Fibroblast of upper back skin (primary cell): Measurements from ENCODE around the gene GAB2.

Experiments used
- DNase-seq: peaks from one replicate; pipeline ENCODE4 v3.0.0-alpha.2; 2013

GAB2 gene

DNA sequence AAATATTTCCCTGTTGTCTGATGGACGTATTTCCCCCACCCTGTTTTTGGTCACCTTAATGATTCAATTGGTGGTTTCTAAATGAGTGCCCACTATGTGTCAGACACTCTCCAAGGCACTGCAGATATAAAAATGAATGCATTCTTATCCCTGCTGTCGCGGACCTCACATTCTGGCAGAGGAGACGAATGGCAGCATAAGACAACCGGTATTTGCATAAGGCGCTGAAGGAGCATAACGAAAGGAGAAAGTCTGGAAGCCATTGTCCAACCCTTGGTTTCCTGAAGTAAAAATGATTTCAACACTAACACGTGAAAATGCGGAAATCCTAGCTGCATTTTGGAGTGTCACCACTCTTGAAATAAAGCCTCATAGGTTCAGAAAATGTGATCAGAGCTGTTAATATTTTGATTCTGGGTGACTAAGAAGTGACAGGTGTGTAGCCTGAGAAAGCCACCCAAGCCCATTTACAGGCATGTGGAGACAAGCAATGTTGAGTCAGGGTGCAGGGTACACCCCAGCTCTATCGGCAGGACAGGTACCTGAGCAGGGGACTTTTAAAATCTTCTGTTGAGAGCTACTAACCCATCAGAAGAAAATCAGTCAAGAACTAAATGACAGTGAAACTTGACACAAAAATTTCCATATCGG is 10.1 kb upstream of the GAB2 start:
- no peak for DNase-seq

DNA sequence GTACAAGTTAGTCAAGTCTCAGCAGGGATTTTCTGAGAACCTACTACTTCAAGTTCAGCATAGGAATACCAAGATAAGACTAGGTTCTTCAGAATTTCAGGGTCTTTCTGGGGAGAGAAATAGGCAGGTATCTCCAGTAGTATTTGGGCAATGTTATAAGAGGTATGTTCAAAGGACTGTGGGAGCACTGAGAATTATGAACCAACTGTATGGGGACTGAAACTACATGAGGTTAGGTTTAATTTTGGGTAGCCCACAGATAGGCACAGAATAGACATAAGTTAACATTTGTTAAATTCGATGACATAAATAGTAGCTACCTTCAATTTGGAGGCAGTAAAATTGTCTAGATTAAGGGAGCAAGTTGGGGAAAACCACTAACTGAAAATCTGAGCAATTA is 9.2 kb upstream of the GAB2 start:
- DNase-seq = no peak

DNA sequence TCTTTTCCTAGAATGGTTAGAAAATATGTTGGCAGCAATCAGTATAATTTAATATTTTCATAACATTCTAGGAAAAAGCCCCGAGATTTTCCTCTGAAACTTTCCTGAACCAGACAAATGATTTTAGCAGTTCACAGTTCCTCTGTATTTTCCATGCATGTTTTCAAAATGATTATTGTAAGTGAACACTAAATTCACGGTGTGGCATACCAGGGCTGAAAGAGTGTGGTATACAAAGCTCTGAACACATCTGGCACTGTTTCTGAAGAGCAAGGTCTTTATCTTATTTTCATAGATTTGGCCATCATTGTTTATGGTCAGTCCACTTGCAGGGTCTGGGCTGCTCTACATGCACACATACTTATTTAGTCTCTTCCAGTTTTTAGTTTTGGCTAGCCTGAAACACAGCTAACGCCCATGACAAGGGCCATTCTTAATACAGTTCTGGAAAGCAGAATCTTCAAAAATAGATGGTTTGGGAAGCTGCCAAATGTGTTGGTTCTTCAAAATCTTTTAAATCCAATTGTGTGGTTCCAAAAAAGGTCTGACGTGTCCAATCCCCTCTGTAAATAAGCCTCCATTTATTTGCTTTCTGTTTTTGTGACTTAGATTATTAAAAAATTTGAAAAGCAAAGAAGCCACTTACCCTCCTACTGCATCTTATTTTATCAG is 7.9 kb upstream of the GAB2 start:
- no peak for DNase-seq

DNA sequence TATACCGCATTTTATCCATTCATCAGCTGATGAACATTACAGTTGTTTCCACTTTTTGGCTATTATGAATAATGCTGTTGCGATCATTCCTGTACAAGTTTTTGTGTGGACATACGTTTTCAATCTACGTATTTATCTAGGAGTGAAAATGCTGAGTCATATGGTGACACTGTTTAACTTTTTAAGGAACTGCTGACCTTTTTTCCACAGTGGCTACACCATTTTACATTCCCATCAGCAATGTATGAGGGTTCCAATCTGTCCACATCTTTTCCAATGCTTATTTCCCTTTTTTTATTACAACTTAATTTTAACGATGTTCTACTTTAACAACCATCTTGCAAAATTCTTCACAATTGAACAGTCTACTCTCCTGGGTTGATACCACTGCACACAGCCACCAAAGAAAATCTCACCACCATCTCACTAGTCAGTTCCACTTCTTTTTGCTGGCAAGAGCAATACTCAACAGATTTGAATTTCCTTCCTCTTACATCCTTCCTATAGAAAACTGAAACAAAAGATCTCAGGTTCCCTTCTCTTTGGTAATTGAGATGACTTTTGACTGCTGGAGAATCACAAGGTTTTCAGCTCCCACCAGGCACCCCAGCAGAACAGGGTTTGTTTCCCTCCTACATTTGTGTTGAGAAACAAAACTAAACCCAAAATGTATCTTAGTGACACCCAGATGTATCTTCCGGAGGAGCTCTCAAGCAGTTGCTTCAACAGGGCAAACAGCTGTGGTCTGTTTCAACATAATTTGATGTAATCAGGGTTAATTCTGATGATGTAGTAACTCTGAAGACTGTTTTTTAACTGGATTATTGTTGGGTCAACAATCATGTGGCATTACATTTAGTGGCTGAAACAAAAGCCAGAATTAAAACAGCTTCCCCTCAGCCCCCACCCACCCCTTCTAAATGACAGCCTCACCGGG is 7.0 kb upstream of the GAB2 start:
- peak; percentile 35 for DNase-seq

DNA sequence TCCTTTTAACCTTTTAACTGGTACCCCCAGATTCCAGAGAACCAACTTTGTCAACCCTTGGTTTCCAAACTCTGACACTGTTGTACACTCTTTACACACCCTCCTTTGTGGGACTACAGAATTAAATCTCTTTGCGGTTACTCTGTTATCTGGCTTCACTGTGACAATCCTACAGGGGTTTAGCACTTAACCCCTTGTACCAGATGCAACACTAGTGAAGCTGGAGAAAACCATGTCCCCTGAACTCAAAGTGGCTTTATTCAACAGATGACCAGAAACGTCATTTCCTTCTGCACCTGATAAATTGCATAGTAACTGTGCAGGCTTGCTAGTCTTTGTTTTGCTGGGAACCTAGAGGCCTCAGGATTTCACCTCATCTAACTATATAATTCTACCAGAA is 5.6 kb upstream of the GAB2 start:
- no peak for DNase-seq

DNA sequence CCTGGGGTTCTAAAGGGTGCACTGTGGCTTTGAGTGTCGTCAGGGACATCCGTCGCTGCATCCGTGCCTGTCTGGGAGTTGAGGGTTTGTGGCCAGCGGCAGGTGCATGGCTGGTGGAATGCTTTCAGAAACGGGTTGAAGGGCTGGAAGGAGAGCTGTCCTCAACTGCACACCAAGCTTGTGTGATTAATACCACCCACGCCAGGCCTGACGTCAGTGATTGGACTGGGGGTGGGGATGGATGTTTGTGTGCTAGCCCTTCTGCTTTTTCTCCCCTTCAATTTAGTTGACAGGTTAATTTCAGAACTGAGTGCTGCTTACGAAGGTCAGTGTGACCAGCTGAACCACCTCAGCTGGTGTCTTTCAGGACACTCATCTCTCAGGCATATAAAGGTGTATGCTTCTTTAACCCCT is 3.2 kb upstream of the GAB2 start:
- DNase-seq = peak; percentile 79

DNA sequence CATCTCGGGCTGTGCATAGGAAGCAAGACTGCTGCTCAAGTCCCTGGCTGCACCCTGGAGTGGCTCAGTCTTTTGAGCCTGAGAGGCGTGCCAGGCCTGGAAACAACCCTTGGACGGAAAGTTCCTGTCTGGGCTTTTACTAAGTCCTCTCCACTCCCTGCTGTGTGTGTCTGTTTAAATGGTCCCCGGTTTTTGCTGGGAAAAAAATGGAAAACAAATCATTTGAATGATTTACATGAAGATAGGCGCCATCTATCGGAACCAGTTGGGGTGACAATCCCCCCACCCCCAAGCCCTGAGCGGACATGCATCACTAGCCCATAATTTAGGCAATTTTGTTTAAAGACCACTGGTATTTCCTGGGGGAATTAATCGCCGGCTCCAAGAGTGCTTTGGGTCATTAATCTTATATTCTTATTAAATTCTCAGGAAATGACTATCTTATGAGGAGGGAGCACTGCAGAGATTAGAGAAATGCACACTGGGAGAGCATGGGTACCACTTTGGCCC is 2.7 kb upstream of the GAB2 start:
- peak; percentile 94 for DNase-seq

DNA sequence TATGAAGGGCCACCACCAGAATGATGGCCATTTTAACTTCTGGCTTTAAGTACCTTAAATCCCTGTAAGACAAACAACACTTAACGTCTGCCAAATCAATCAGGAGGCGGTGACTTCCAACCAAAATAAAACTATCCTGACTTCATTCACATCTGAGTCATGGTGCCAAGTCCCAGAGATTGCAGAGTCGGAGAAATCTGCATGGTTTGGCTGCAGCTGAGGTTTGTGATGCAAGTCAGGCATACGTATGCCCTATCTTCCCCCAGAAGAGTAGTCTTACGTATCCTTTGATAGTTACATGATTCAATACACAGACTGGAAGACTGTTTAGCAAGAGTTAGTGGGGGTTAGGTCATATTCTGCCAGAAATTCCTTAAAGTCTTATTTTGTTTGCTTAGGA is 1.7 kb upstream of the GAB2 start:
- peak; percentile 95 for DNase-seq

DNA sequence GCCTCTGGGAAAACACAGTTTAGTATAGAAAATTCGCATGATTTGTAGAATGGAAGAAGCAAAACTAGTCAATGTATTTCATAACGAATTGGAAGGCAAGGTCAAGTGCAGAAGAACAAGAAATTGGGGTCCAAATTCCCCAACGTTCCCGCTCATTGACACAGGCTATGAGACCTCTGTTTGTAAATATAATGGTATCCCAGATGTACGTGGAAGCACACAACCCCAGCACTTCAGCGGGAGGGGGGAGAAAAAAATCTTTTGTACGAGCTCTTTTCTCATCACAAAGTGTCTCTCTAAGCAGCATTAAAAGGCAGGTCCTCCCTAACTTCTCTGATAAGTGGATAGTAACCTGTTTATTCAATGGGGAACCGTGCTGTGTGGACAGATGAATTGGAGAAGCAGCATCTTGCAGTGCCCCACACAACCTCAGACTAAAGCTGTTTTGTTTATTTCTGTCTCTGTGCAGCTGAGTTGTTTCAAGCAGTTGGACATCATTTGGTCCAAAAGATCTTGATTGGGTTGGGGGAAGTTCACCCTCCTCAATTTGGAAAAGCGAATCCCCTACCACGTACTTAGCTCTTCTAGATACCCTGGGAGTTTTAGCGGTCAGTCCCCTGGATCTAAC is 1.1 kb upstream of the GAB2 start:
- DNase-seq = no peak

DNA sequence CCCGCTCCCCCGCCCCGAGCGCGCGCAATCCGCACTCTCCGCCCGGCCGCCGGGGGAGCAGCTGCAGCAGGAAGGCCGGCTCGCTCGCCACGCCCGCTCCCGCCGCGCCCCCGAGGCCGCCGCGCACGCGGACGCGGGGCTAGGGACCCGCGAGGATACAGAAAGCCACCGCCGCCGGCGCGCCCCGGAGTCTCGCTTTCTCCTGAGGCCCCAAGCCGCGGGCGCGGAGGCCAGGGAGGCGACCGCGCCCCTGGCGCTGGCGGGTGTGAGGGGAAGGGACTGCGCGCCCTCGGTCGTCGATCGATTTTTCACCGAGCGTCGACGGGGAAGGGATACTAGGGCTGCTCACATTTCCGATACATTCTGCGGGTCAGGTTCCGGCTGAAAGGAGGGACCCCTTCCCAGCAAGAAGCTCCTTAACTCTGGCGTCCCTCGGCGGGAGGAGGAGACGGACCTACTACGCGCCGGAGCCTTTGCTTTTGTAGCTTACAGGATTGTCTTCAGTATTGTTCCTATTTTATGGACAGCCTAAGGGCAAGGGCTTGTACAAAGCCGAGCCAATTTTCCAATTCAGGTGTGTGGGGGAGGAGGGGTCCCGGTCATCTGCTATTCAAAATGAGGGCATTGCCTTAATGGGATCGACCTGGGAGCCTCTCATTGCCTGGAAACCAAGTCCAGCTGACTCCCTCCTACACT is 416 bp upstream of the GAB2 start:
- DNase-seq = peak; percentile 75

DNA sequence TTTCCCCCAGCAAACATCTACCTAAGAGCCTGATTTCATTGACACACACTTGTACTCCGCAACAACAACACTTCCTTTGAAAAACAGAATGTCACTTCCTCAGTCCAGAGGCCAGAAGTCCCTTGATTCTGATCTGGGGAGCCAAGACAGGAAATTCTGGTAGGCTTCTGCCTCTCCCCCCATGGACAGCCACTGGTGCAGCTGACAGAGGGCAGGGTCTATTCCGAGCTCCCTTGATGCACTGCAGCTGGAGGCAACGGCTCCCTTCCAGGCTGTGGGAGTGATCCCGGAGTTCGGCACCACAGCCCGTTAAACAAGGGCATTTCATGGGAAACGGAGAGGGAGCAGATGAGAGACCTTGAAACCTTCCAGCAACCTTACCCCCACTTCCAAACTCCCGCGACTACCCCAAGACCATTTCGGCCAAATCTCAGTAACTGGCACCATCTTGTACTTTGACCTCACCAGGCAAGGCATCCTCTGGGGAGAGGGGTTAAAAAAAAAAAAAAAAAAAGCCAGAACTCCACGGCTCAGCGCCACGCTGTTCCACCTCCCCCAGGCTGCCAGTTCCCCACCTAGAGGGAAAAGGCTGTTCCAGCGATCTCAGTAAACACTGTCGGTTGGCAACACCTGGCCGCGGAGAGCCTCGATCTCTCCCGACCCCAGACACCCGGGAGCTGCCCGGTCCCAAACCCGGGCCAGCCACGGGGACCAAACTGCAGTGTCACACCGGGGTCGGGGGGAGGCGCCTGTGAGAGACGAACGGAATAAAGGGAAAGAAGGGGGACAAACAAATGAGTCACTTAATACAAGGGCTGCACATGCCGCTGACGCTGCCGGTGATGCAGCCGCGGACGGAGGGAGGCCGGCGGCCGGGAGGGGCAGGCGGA is 1.1 kb downstream of the GAB2 start:
- peak; percentile 75 for DNase-seq

DNA sequence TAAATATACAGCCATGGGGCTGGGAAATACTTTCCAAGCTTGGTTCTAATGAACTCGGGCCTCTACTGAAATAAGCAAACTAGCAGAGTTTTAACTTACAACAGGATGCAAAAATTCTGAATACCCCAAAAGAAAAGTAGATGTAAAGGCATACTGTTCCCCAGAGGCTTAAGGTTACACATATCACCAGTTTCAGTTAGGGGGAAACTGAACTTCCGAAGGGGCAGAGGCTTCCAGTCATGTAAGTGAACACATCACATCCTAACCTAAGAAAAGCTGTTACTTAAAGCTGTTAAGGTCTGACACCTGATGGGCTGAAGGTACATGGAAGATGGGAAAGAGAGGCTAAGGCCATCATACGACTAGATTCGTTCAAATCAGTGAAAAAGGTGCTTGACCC is 2.3 kb downstream of the GAB2 start:
- no peak for DNase-seq

DNA sequence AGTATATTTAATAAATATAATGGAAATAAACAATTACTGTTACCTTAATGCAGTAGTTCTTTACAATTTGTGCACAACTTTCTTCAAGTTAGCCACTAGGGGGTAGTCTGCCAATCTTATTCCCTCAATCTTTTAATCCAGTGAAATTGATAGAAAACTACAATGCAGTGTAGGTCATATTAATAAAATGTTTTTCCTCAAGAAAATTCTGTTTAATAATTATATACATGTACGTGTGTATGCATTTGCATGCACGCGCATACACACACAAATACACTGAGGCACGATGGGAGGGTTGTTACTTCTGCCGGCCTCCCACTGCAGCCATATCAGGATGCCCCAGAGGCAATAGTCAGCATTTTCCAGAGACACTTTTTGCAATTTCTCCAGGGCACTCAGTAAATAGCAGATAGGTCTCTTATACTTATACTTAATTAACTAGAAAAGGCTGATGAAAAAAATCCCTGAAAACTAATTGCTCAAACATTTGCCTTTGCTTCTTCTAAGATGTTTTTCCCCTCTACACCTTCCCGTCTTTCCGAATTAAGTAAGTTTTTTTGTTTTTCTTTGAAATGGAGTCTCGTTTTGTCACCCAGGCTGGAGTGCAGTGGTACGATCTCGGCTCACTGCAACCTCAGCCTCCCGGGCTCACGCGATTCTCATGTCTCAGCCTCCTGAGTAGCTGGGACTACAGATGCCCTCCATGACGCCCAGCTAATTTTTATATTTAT is 3.1 kb downstream of the GAB2 start:
- DNase-seq = peak; percentile 20

DNA sequence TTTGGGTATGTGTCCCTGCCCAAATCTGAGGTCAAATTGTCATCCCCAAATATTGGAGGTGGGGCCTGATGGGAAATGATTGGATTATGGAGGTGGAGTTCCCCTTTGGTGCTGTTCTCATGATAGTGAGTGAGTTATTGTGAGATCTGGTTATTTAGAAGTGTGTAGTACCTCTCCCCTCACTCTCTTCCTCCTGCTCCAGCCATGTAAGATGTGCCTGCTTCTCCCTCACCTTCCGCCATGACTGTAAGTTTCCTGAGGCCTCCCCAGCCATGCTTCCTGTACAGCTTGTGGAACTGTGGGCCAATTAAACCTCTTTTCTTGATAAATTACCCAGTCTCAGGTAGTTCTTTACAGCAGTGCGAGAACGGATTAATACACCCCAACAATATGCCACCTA is 9.0 kb downstream of the GAB2 start:
- no peak for DNase-seq

DNA sequence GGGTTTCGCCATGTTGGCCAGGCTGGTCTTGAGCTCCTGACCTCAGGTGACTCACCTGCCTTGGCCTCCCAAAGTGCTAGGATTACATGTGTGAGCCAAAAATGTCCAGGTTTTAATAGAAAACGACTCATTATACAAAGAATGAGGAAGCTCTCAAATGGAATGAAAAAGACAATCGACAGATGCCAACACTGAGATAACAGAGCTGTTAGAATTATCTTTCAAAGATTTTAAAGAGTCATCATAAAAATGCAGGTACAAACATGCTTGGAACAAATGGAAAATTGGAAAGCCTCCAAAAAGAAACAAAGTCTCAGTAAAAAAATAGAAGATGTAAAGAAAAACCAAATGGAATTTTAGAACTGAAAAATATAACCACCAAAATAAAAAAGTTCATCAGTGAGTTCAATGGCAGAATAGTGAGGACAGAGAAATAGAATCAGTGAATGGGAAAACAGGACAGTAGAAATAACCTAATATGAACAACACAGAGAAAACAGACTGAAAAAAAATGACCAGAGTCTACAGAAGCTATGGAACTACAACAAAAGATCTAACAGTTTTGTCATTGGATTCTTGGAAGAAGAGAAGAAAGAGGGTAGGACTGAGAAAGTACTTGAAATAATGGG is 10.9 kb downstream of the GAB2 start:
- peak; percentile 7 for DNase-seq

DNA sequence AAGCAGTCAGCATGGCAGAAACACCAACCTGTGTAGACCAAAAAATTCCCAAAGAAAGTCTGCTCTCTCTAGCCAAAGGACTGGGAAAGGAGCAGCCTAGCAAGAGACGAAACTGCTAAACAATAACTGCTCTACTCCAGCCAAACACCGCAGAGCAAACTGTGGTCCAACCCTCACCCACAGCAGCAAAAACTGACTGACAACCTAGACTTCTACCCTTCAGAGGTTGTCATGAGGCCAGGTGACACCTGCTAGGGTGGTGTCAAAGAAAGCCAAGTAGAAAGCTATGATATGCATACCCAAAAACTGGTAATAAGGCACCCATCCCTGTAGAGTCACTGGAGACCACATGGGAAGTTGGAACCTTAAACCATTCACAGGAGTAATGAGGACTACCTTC is 11.8 kb downstream of the GAB2 start:
- no peak for DNase-seq

DNA sequence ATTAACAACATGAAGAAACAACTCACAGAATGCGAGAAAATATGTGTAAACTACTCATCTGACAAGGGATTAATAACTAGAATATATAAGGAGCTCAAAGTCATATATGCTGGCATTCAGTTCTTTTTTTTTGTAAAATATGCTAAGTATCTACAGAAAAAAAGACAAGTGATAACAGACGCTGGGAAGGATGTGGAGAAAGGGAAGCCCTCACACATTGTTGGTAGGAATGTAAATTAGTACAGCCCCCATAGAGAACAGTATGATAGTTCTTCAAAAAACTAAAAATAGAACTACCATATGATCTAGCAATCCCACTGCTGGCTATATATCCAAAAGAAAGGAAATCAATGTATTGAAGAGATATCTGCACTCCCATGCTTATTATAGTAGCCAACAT is 13.8 kb downstream of the GAB2 start:
- DNase-seq = peak; percentile 51

DNA sequence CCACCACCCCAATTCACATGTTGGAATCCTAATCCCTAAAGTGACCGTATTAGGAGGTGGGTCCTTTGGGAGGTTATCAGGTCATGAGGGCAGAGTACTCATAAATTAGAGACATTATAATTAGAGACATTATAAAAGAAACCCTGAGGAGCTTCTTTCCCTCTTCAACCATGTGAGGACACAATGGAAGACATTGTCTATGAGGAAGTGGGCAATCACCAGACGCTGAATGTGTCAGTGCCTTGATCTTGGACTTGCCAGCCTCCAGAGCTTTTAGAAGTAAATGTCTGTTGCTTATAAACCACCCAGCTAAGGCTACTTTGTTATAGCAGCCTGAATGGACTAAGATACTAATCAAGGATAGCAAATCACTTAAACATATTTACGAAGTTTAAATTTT is 14.8 kb downstream of the GAB2 start:
- DNase-seq = no peak

DNA sequence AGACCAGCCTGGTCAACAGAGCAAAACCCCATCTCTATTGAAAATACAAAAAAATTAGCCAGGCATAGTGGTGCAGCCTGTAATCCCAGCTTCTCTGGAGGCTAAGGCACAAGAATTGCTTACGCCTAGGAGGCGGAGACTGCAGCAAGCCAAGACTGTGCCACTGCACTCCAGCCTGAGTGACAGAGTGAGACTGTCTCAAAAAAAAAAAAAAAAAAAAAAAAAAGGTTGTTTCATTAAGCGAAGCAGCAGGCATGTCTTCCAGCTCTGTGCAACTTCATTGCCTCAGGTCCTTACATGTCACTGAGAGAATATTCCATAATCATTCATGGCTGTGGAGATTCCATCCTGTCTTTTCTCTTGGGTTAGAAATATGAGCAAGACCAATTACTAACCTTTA is 16.9 kb downstream of the GAB2 start:
- no peak for DNase-seq

DNA sequence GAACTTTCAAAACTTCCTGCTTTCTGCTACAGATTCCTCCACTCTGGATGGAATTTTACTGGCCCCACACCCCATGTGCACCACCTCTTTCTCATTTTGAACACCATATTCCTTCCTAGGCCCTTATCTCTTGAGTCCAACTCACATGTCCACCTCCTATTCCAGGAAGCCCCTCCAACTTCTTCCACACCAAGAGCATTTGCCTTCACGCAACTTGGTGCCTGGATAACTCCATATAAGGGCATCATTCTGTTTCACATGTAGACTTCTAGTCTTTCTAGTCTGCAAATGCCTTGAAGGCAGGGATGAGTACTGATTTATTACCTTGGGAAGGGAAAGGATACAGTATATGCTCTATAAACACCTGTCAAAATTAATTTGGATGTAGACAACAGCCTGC is 17.5 kb downstream of the GAB2 start:
- DNase-seq = no peak
